Measurements from ENCODE around the gene ABHD15.

ABHD15 gene

GRCh38 chr17:29607557-29608195 is 40.8 kb upstream of the ABHD15 start:
- DNase-seq (ENCODE audit: low spot score in 2 of 2), result no peak
- ATAC-seq (replicated peaks; ENCODE audit: extremely low read depth, poor library complexity, severe bottlenecking), result no peak
- Mint-ChIP-seq H3K4me1 (no peaks in the 10 kb centered on the region), H3K27ac (ENCODE audit: low read depth) (no peak overlapping the region), H3K4me3 (no peak overlapping the region), H3K27me3 (no peaks in the 10 kb centered on the region), H3K9me3 (no peaks in the 10 kb centered on the region), H3K36me3 (ENCODE audit: insufficient read depth) (no peaks in the 10 kb centered on the region)

- ATAC-seq (replicated peaks; ENCODE audit: extremely low read depth, poor library complexity, severe bottlenecking), result no peak
- Mint-ChIP-seq H3K27ac (ENCODE audit: low read depth) (no peak overlapping the region), H3K4me3 (no peak overlapping the region), H3K4me1 (no peaks in the 10 kb centered on the region), H3K9me3 (no peaks in the 10 kb centered on the region), H3K36me3 (ENCODE audit: insufficient read depth) (no peaks in the 10 kb centered on the region), H3K27me3 (no peaks in the 10 kb centered on the region)
- no peak for DNase-seq (ENCODE audit: low spot score in 2 of 2)
Observed at GRCh38 chr17:29603109-29603674, 36.4 kb upstream of the ABHD15 start.

- H3K27me3 Mint-ChIP-seq, result no peaks in the 10 kb centered on the region
- ATAC-seq (replicated peaks; ENCODE audit: extremely low read depth, poor library complexity, severe bottlenecking) (no peak), DNase-seq (ENCODE audit: low spot score in 2 of 2) (no peak)
- no peaks in the 10 kb centered on the region for H3K9me3 Mint-ChIP-seq
- no peak overlapping the region for H3K27ac Mint-ChIP-seq (ENCODE audit: low read depth)
- H3K4me3 Mint-ChIP-seq, result no peak overlapping the region
- H3K36me3 Mint-ChIP-seq (ENCODE audit: insufficient read depth), result no peaks in the 10 kb centered on the region
- no peaks in the 10 kb centered on the region for H3K4me1 Mint-ChIP-seq
Observed at GRCh38 chr17:29597361-29598172, 30.7 kb upstream of the ABHD15 start.

- Mint-ChIP-seq H3K27me3 (no peaks in the 10 kb centered on the region), H3K36me3 (ENCODE audit: insufficient read depth) (no peaks in the 10 kb centered on the region), H3K4me1 (peaks cover 4% of the 10 kb centered on the region), H3K9me3 (no peaks in the 10 kb centered on the region), H3K4me3 (no peak overlapping the region), H3K27ac (ENCODE audit: low read depth) (no peak overlapping the region)
- ATAC-seq (replicated peaks; ENCODE audit: extremely low read depth, poor library complexity, severe bottlenecking), result no peak
- DNase-seq (ENCODE audit: low spot score in 2 of 2), result no peak
Observed at GRCh38 chr17:29596811-29597210, 30.0 kb upstream of the ABHD15 start.

GRCh38 chr17:29595943-29596774 is 29.3 kb upstream of the ABHD15 start:
- H3K36me3 Mint-ChIP-seq (ENCODE audit: insufficient read depth), result no peaks in the 10 kb centered on the region
- no peaks in the 10 kb centered on the region for H3K27me3 Mint-ChIP-seq
- DNase-seq (ENCODE audit: low spot score in 2 of 2) (no peak), ATAC-seq (replicated peaks; ENCODE audit: extremely low read depth, poor library complexity, severe bottlenecking) (no peak)
- no peak overlapping the region for H3K27ac Mint-ChIP-seq (ENCODE audit: low read depth)
- peaks cover 11% of the 10 kb centered on the region for H3K4me1 Mint-ChIP-seq
- H3K9me3 Mint-ChIP-seq, result no peaks in the 10 kb centered on the region
- H3K4me3 Mint-ChIP-seq, result no peak overlapping the region

GRCh38 chr17:29595107-29595942 is 28.5 kb upstream of the ABHD15 start:
- DNase-seq (ENCODE audit: low spot score in 2 of 2), result no peak
- ATAC-seq (replicated peaks; ENCODE audit: extremely low read depth, poor library complexity, severe bottlenecking), result no peak
- H3K27ac Mint-ChIP-seq (ENCODE audit: low read depth), result no peak overlapping the region
- H3K4me1 Mint-ChIP-seq, result peaks cover 19% of the 10 kb centered on the region
- H3K4me3 Mint-ChIP-seq, result peak overlapping the region; percentile 81
- no peaks in the 10 kb centered on the region for H3K27me3 Mint-ChIP-seq
- H3K36me3 Mint-ChIP-seq (ENCODE audit: insufficient read depth), result no peaks in the 10 kb centered on the region
- H3K9me3 Mint-ChIP-seq, result no peaks in the 10 kb centered on the region

GRCh38 chr17:29594519-29595090 is 27.8 kb upstream of the ABHD15 start:
- H3K4me1 Mint-ChIP-seq, result peaks cover 26% of the 10 kb centered on the region
- no peak overlapping the region for H3K27ac Mint-ChIP-seq (ENCODE audit: low read depth)
- H3K27me3 Mint-ChIP-seq, result no peaks in the 10 kb centered on the region
- H3K9me3 Mint-ChIP-seq, result no peaks in the 10 kb centered on the region
- H3K36me3 Mint-ChIP-seq (ENCODE audit: insufficient read depth), result no peaks in the 10 kb centered on the region
- ATAC-seq (replicated peaks; ENCODE audit: extremely low read depth, poor library complexity, severe bottlenecking) (no peak), DNase-seq (ENCODE audit: low spot score in 2 of 2) (no peak)
- peak overlapping the region; percentile 81 for H3K4me3 Mint-ChIP-seq

GRCh38 chr17:29593591-29594518 is 27.0 kb upstream of the ABHD15 start:
- Mint-ChIP-seq H3K4me3 (peak overlapping the region; percentile 81), H3K27ac (ENCODE audit: low read depth) (no peak overlapping the region), H3K9me3 (no peaks in the 10 kb centered on the region), H3K36me3 (ENCODE audit: insufficient read depth) (peaks cover under 1% of the 10 kb centered on the region), H3K27me3 (no peaks in the 10 kb centered on the region), H3K4me1 (peaks cover 26% of the 10 kb centered on the region)
- DNase-seq (ENCODE audit: low spot score in 2 of 2) (no peak), ATAC-seq (replicated peaks; ENCODE audit: extremely low read depth, poor library complexity, severe bottlenecking) (no peak)

- ATAC-seq (replicated peaks; ENCODE audit: extremely low read depth, poor library complexity, severe bottlenecking), result no peak
- Mint-ChIP-seq H3K27ac (ENCODE audit: low read depth) (no peak within 1 kb of the TSS), H3K27me3 (no peaks in the 10 kb centered on the region), H3K4me3 (peak within 1 kb of the TSS; percentile 81), H3K9me3 (no peaks in the 10 kb centered on the region), H3K4me1 (peaks cover 31% of the 10 kb centered on the region), H3K36me3 (ENCODE audit: insufficient read depth) (peaks cover 2% of the 10 kb centered on the region)
- DNase-seq (ENCODE audit: low spot score in 2 of 2), result no peak
Observed at GRCh38 chr17:29592850-29593551, 26.2 kb upstream of the ABHD15 start, which contains the start of gene ANKRD13B. ANKRD13B (plus strand) TSS chr17:29593132; CDS start chr17:29593622, 490 bp downstream.

GRCh38 chr17:29591737-29592608 is 25.1 kb upstream of the ABHD15 start:
- peaks cover 40% of the 10 kb centered on the region for H3K4me1 Mint-ChIP-seq
- H3K36me3 Mint-ChIP-seq (ENCODE audit: insufficient read depth), result peaks cover 2% of the 10 kb centered on the region
- H3K4me3 Mint-ChIP-seq, result peak overlapping the region; percentile 81
- DNase-seq (ENCODE audit: low spot score in 2 of 2) (peak; percentile 53 to 64), ATAC-seq (replicated peaks; ENCODE audit: extremely low read depth, poor library complexity, severe bottlenecking) (no peak)
- H3K27ac Mint-ChIP-seq (ENCODE audit: low read depth), result no peak overlapping the region
- no peaks in the 10 kb centered on the region for H3K27me3 Mint-ChIP-seq
- H3K9me3 Mint-ChIP-seq, result no peaks in the 10 kb centered on the region

All from central memory CD8-positive, alpha-beta T cell (primary cell).